HEK293 (cell line): Measurements from ENCODE around the gene DCTN4.

Experiments used
- CTCF ChIA-PET: fragments of 350-600 bp; formaldehyde crosslinking; extraction: SDS; loops from one replicate; lab custom pipeline; 2021; ENCODE audit warnings: antibody characterized with exemption; lab: Yijun Ruan, JAX
- POLR2A ChIA-PET: fragments of 300-600 bp; formaldehyde crosslinking; extraction: SDS; loops from one replicate; lab custom pipeline; 2020; ENCODE audit warnings: antibody characterized with exemption, inconsistent platforms; lab: Yijun Ruan, JAX
- H3K27ac ChIP-seq: fragments of 200-500 bp; sonication (Bioruptor generic); 2 replicates; pipeline ENCODE4 v1.5.1; 2014; ENCODE audit warnings: low read depth, low read length, control low read depth, inconsistent platforms; ENCODE audit errors: extremely low read depth
- H3K36me3 ChIP-seq, 2 experiments: fragments of 200-500 bp in 1 of 2; sonication (Bioruptor generic) in 1 of 2; 1 replicate in 1 of 2; 2 replicates in 1 of 2; pipeline ENCODE4 v1.5.1; 2014 to 2017; ENCODE audit warnings: inconsistent platforms in 2 of 2, low read length in 2 of 2; ENCODE audit not compliant: control insufficient read depth in 2 of 2, insufficient read depth in 1 of 2
- H3K4me1 ChIP-seq: fragments of 200-500 bp; sonication (Bioruptor generic); 2 replicates; pipeline ENCODE4 v1.5.1; 2014; ENCODE audit warnings: mild to moderate bottlenecking, low read length, inconsistent platforms; ENCODE audit not compliant: control insufficient read depth, insufficient read depth
- H3K4me3 ChIP-seq: 2 replicates; pipeline ENCODE4 v1.5.1; 2011; ENCODE audit warnings: low read depth, mild to moderate bottlenecking, control low read depth, low read length, moderate library complexity
- H3K9me3 ChIP-seq: fragments of 200-500 bp; sonication (Bioruptor generic); 2 replicates; pipeline ENCODE4 v1.5.1; 2014; ENCODE audit warnings: low read depth, low read length, inconsistent platforms; ENCODE audit not compliant: control insufficient read depth, insufficient read depth
- GLIS1 ChIP-seq: fragments of 450-650 bp; formaldehyde crosslinking; IDR thresholded peaks from 2 replicates; pipeline ENCODE4 v1.5.1; 2016; ENCODE audit warnings: missing biosample characterization, missing genetic modification characterization
- KLF1 ChIP-seq: fragments of 450-650 bp; formaldehyde crosslinking; IDR thresholded peaks from 2 replicates; pipeline ENCODE4 v1.5.1; 2016; ENCODE audit warnings: missing biosample characterization, missing genetic modification characterization
- KLF10 ChIP-seq: fragments of 450-650 bp; IDR thresholded peaks from 2 replicates; pipeline ENCODE4 v1.5.1; 2018; ENCODE audit warnings: missing biosample characterization, mild to moderate bottlenecking, missing genetic modification characterization
- KLF8 ChIP-seq: fragments of 450-650 bp; formaldehyde crosslinking; IDR thresholded peaks from 2 replicates; pipeline ENCODE4 v1.5.1; 2016; ENCODE audit warnings: missing biosample characterization, missing genetic modification characterization
- SCRT2 ChIP-seq: fragments of 450-650 bp; formaldehyde crosslinking; IDR thresholded peaks from 2 replicates; pipeline ENCODE4 v1.5.1; 2016; ENCODE audit warnings: missing biosample characterization, missing genetic modification characterization
- SP2 ChIP-seq: fragments of 450-650 bp; formaldehyde crosslinking; IDR thresholded peaks from 2 replicates; pipeline ENCODE4 v1.5.1; 2016; ENCODE audit warnings: missing biosample characterization, missing genetic modification characterization
- WT1 ChIP-seq: fragments of 450-650 bp; formaldehyde crosslinking; IDR thresholded peaks from 2 replicates; pipeline ENCODE4 v1.5.1; 2016; ENCODE audit warnings: missing biosample characterization, missing genetic modification characterization
- ZNF112 ChIP-seq: fragments of 450-650 bp; formaldehyde crosslinking; IDR thresholded peaks from 2 replicates; pipeline ENCODE4 v1.5.0; 2017; ENCODE audit warnings: missing biosample characterization, missing genetic modification characterization
- ZNF121 ChIP-seq: fragments of 450-650 bp; formaldehyde crosslinking; IDR thresholded peaks from 2 replicates; pipeline ENCODE4 v1.5.1; 2016; ENCODE audit warnings: missing biosample characterization, missing genetic modification characterization
- ZNF184 ChIP-seq: fragments of 450-650 bp; IDR thresholded peaks from 2 replicates; pipeline ENCODE4 v1.5.1; 2018; ENCODE audit warnings: missing biosample characterization, mild to moderate bottlenecking, missing genetic modification characterization
- ZNF19 ChIP-seq: fragments of 450-650 bp; formaldehyde crosslinking; IDR thresholded peaks from 2 replicates; pipeline ENCODE4; 2016; ENCODE audit warnings: missing biosample characterization, missing genetic modification characterization, low read depth
- ZNF274 ChIP-seq, 2 experiments: fragments of 200-500 bp in 1 of 2; fragments of 450-650 bp in 1 of 2; sonication (Bioruptor generic) in 1 of 2; formaldehyde crosslinking in 1 of 2; IDR thresholded peaks; 2 replicates each; pipeline versions ENCODE4 v1.5.1 to v1.6.1; 2014 to 2016; ENCODE audit warnings: borderline replicate concordance in 1 of 2, inconsistent platforms in 1 of 2, low read length in 1 of 2, missing biosample characterization in 1 of 2, missing genetic modification characterization in 1 of 2
- ZNF302 ChIP-seq: fragments of 450-650 bp; formaldehyde crosslinking; IDR thresholded peaks from 2 replicates; pipeline ENCODE4 v1.5.1; 2016; ENCODE audit warnings: missing biosample characterization, missing genetic modification characterization, low read depth
- ZNF341 ChIP-seq: fragments of 450-650 bp; formaldehyde crosslinking; IDR thresholded peaks from 2 replicates; pipeline ENCODE4; 2016; ENCODE audit warnings: low read depth, missing biosample characterization, missing genetic modification characterization
- ZNF354C ChIP-seq: fragments of 450-650 bp; formaldehyde crosslinking; IDR thresholded peaks from 2 replicates; pipeline ENCODE4 v1.5.1; 2016; ENCODE audit warnings: missing biosample characterization, missing genetic modification characterization, low read depth, borderline replicate concordance
- ZNF510 ChIP-seq: fragments of 450-650 bp; formaldehyde crosslinking; IDR thresholded peaks from 2 replicates; pipeline ENCODE4 v1.5.1; 2018; ENCODE audit warnings: mild to moderate bottlenecking, missing genetic modification characterization, missing biosample characterization; ENCODE audit not compliant: insufficient replicate concordance
- ZNF514 ChIP-seq: fragments of 450-650 bp; formaldehyde crosslinking; IDR thresholded peaks from 2 replicates; pipeline ENCODE4 v1.5.1; 2016; ENCODE audit warnings: missing biosample characterization, missing genetic modification characterization
- ZNF529 ChIP-seq: fragments of 450-650 bp; formaldehyde crosslinking; IDR thresholded peaks from 2 replicates; pipeline ENCODE4 v1.5.1; 2017; ENCODE audit warnings: missing genetic modification characterization, missing biosample characterization; ENCODE audit not compliant: insufficient replicate concordance
- ZNF544 ChIP-seq: fragments of 450-650 bp; formaldehyde crosslinking; IDR thresholded peaks from 2 replicates; pipeline ENCODE4 v1.5.0; 2017; ENCODE audit warnings: missing biosample characterization, missing genetic modification characterization
- ZNF561 ChIP-seq: fragments of 450-650 bp; IDR thresholded peaks from 2 replicates; pipeline ENCODE4 v1.5.1; 2018; ENCODE audit warnings: missing biosample characterization, missing genetic modification characterization, borderline replicate concordance
- ZNF571 ChIP-seq: fragments of 450-650 bp; formaldehyde crosslinking; IDR thresholded peaks from 2 replicates; pipeline ENCODE4 v1.5.0; 2017; ENCODE audit warnings: missing biosample characterization, missing genetic modification characterization
- ZNF623 ChIP-seq: fragments of 450-650 bp; formaldehyde crosslinking; IDR thresholded peaks from 2 replicates; pipeline ENCODE4 v1.5.1; 2016; ENCODE audit warnings: missing biosample characterization, missing genetic modification characterization
- ZNF658 ChIP-seq: fragments of 450-650 bp; formaldehyde crosslinking; IDR thresholded peaks from 2 replicates; pipeline ENCODE4; 2016; ENCODE audit warnings: missing biosample characterization, missing genetic modification characterization
- ZNF670 ChIP-seq: fragments of 450-650 bp; formaldehyde crosslinking; IDR thresholded peaks from 2 replicates; pipeline ENCODE4 v1.5.1; 2016; ENCODE audit warnings: missing biosample characterization, missing genetic modification characterization, low read depth
- TF ChIP-seq, protein P1 (sequence below): fragments of 450-650 bp; formaldehyde crosslinking; IDR thresholded peaks from 2 replicates; pipeline ENCODE4 v1.5.1; 2017; ENCODE audit warnings: missing biosample characterization, mild to moderate bottlenecking, missing genetic modification characterization, moderate library complexity
- TF ChIP-seq, protein P2 (sequence below): fragments of 450-650 bp; formaldehyde crosslinking; IDR thresholded peaks from 2 replicates; pipeline ENCODE4 v1.5.0; 2017; ENCODE audit warnings: missing biosample characterization, missing genetic modification characterization, borderline replicate concordance

Gene DCTN4

DNA sequence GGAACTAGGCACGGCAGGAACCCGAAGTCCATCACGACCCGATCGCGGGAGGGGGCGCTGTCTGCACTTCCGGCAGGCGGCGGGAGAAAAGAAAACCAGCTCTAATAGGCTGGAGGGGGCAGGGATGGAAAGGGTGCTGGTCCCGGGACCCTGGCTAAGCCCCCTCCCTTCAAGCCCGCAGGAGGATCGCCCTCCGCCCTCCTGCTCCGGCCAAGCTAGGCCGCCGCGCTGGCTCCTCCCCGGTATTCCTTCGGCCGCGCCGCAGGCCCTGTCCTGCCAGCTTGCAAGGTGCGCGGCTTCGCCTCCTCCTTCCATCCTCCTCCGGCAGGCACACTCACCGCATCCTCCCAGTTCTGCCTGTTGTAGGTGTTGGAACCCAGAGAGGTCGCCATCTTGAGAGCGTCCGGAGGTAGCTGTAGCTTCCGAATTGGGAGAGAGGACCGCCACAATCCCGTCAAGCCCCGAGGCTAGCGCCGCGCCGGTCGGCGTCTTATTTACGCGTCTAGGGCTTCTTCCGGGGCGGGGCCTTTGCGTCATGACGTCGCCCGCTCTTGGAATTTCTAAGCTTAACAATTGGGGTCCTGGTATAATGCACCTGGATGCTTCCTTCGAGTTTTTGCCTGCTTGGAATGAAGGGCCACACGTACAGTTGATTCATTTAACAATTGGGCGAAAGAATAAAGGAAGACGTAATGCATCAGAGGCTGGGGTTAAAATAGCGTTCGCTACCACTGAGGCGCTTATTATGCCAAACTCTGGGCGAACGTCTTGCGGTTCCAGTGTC is 58.0 kb downstream of the DCTN4 start, which contains the start of gene RBM22 (continued):
- TF ChIP-seq ZNF529 (tag by site-specific recombination) (no peak), ZNF341 (tag by site-specific recombination) (peak; percentile 58; the same call in 1 of the 2 replicates), WT1 (no peak; the same call in 1 of the 2 replicates), ZNF571 (tag by site-specific recombination) (no peak), ZNF184 (tag by site-specific recombination) (no peak), ZNF302 (tag by site-specific recombination) (no peak), ZNF544 (tag by site-specific recombination) (no peak), GLIS1 (no peak), ZNF514 (tag by site-specific recombination) (no peak), ZNF510 (tag by site-specific recombination) (no peak), SCRT2 (tag by site-specific recombination) (peak; percentile 56; the same call in 1 of the 2 replicates), ZNF658 (no peak), KLF1 (tag by site-specific recombination) (peak; percentile 57; the same call in 1 of the 2 replicates), ZNF354C (tag by site-specific recombination) (no peak)
- TF ChIP-seq, protein P1, sequence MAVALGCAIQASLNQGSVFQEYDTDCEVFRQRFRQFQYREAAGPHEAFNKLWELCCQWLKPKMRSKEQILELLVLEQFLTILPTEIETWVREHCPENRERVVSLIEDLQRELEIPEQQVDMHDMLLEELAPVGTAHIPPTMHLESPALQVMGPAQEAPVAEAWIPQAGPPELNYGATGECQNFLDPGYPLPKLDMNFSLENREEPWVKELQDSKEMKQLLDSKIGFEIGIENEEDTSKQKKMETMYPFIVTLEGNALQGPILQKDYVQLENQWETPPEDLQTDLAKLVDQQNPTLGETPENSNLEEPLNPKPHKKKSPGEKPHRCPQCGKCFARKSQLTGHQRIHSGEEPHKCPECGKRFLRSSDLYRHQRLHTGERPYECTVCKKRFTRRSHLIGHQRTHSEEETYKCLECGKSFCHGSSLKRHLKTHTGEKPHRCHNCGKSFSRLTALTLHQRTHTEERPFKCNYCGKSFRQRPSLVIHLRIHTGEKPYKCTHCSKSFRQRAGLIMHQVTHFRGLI (tag by site-specific recombination): 0 out of 2 replicates have a peak, but pooled peaks have one; percentile 35

- Histone ChIP-seq H3K36me3 (peaks cover 33 to 42% of the 10 kb centered on the region in 2 experiments), H3K27ac (peak overlapping the region; percentile 90), H3K4me1 (peaks cover 5% of the 10 kb centered on the region), H3K9me3 (no peaks in the 10 kb centered on the region), H3K4me3 (peak overlapping the region; percentile 80)
- ChIA-PET POLR2A (interaction anchor here (0.8 to 1.9 kb wide), 25 partner anchors 8 to 250 kb away, joined by 3 to 13 read pairs (median 4); partner anchors contain the start of genes DCTN4, MYOZ3 and SMIM3), CTCF (interaction anchor here (0.7 to 2.9 kb wide), 16 partner anchors 9 to 437 kb away, joined by 3 to 14 read pairs (median 4); partner anchors contain the start of genes IRGM, MYOZ3 and SMIM3)
- TF ChIP-seq ZNF561 (tag by site-specific recombination) (no peak), SP2 (tag by site-specific recombination) (no peak), KLF8 (no peak), ZNF670 (tag by site-specific recombination) (no peak), ZNF19 (tag by site-specific recombination) (no peak), ZNF274 (IDR thresholded peaks at IDR 0.05; ENCODE audit: low read length) (no peak), ZNF274 (tag by site-specific recombination; IDR thresholded peaks at IDR 0.05; ENCODE audit: borderline replicate concordance) (no peak), ZNF121 (no peak), KLF10 (tag by site-specific recombination) (no peak), ZNF623 (tag by site-specific recombination) (no peak), ZNF112 (tag by site-specific recombination) (no peak)
- TF ChIP-seq, protein P2, sequence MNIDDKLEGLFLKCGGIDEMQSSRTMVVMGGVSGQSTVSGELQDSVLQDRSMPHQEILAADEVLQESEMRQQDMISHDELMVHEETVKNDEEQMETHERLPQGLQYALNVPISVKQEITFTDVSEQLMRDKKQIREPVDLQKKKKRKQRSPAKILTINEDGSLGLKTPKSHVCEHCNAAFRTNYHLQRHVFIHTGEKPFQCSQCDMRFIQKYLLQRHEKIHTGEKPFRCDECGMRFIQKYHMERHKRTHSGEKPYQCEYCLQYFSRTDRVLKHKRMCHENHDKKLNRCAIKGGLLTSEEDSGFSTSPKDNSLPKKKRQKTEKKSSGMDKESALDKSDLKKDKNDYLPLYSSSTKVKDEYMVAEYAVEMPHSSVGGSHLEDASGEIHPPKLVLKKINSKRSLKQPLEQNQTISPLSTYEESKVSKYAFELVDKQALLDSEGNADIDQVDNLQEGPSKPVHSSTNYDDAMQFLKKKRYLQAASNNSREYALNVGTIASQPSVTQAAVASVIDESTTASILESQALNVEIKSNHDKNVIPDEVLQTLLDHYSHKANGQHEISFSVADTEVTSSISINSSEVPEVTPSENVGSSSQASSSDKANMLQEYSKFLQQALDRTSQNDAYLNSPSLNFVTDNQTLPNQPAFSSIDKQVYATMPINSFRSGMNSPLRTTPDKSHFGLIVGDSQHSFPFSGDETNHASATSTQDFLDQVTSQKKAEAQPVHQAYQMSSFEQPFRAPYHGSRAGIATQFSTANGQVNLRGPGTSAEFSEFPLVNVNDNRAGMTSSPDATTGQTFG (tag by site-specific recombination): no peak
Measured at GRCh38 chr5:150700246-150700593, 58.6 kb downstream of the DCTN4 start.
